ENCODE results near the gene GPC6.
"Not testable (repeated sequence)": the region's sequence is repeated elsewhere in the genome, so short reads cannot be mapped to it uniquely, and the experiment has no call there.

DNA sequence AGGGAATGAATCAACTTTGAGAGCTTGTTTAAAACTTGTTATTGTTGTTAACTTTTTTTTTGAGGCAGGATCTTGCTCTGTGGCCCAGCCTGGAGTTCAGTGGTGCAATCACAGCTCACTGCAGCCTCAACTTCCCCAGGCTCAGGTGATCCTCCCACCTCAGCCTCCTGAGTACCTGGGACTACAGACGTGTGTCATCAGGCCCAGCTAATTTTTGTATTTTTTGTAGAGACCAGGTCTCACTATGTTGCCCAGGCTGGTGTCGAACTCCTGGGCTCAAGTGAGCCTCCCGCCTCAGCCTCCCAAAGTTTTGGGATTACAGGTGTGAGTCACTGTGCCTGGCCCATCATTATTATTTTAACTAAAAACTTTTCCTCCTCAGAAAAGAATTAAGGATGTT, 1117.1 kb downstream of the GPC6 start:
- TF ChIP-seq, protein P1, sequence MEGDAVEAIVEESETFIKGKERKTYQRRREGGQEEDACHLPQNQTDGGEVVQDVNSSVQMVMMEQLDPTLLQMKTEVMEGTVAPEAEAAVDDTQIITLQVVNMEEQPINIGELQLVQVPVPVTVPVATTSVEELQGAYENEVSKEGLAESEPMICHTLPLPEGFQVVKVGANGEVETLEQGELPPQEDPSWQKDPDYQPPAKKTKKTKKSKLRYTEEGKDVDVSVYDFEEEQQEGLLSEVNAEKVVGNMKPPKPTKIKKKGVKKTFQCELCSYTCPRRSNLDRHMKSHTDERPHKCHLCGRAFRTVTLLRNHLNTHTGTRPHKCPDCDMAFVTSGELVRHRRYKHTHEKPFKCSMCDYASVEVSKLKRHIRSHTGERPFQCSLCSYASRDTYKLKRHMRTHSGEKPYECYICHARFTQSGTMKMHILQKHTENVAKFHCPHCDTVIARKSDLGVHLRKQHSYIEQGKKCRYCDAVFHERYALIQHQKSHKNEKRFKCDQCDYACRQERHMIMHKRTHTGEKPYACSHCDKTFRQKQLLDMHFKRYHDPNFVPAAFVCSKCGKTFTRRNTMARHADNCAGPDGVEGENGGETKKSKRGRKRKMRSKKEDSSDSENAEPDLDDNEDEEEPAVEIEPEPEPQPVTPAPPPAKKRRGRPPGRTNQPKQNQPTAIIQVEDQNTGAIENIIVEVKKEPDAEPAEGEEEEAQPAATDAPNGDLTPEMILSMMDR (IDR thresholded peaks at IDR 0.05): not testable (repeated sequence)
- not testable (repeated sequence) for TF ChIP-seq POLR2AphosphoS5 (IDR thresholded peaks at IDR 0.05; ENCODE audit: insufficient read depth in 1 of 2, low read depth in 1 of 2)

All from vagina (tissue), 2 donors.